ENCODE measurements around the gene MINDY3.

- TF ChIP-seq CTCF (conservative IDR thresholded peaks at IDR 0.05) (no peak), EZH2 (IDR thresholded peaks at IDR 0.05; ENCODE audit: low read depth) (no peak)
Measured at GRCh38 chr10:15801147-15801546, 59.2 kb downstream of the MINDY3 start.
